HG03039 (cell line): ENCODE results near the gene FKBP5.
"Not testable (repeated sequence)": the region's sequence is repeated elsewhere in the genome, so short reads cannot be mapped to it uniquely, and the experiment has no call there.

Experiments used
- ATAC-seq: cut with Tn5 transposase; IDR thresholded peaks from one replicate; pipeline ENCODE4 v1.9.1; 2021; ENCODE audit warnings: mild to moderate bottlenecking, moderate library complexity; ENCODE audit not compliant: unreplicated experiment

FKBP5 gene

DNA sequence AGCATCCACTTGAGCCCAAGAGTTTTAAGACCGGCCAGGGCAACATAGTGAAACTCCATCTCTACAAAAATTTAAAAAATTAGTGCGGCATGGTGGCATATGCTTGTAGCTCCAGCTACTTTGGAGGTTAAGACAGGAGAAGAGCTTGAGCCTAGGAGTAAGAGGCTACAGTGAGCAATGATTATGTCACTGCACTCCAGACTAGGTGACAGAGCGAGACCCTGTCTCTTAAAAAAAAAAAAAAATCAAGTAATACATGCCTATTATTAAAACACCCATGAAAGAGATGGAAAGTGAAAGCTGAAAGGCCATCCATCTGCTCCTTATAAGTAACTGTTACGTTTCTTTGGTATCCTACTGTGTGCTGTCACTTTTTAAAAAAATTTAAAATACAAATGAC is 66.4 kb downstream of the FKBP5 start:
- no peak for ATAC-seq

DNA sequence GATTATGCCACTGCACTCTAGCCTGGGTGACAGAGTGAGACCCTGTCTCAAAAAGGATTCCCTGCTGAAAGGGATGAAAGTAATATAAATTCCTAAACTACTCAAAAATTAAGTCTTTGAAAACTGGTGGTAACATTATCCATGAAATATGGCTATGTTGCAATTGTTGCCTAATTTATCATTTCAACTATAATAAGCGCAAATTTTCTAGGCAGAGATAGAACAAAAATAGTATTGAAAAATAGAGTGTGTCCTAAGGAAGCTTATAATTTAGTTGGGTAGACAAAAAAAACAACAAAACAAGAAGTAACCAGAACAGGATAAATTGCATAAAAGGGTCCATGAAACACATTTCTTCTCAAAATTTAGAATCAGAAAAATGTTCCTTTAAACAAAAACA is 68.0 kb downstream of the FKBP5 start:
- ATAC-seq, result no peak

DNA sequence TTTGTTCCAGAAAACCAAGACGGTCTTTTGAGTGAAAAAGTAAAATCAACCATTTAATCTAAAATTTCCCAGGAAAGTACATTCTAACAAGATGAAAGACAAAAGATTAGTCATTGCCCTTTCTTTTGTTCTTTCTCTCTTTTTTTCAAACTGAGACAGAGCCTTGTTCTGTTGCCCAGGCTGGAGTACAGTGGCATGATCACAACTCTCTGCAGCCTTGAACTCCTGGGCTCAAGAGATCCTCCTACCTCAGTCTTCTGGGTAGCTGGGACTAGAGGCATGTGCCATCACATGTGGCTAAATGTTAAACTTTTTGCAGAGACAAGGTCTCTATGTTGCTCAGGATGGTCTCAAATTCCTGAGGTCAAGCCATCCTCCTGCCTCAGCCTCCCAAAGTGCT is 75.0 kb downstream of the FKBP5 start:
- ATAC-seq, result no peak

DNA sequence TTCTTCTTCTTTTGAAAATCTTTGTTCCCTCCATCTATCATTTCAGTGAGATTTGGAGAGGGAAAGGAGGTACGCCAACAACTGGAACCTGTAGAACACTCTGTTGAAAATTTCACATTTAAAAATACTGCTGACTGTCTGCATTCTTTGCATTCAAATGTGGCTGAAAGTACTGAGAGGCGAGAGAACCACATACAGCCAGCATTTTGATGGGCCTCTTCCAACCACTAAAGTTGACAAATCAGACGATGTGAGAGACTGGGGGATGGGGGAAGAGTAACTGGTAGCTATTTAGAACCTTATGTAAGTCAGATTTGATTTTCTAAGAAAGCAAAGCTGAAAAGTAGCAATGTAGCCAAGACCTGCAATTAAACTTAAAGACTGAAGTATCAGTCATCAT is 77.5 kb downstream of the FKBP5 start:
- no peak for ATAC-seq

DNA sequence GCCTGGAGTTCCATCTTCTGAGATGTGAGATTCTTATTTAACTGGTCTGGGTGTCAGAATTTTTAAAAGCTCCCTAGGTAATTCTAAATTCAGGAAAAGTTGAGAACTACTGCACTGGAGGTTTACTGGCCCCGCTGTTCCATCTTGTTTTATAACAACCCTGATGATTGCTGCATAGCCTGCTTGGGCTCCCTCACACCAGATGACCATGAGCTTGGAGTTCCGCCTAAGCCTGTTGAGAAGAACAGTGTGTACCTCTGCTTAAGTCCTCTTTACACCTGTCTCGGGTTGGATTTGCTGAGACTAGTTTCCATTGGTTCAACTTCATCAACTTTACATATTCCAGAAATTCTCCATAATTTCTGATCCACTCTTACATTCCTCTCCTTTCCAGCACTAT is 77.9 kb downstream of the FKBP5 start:
- ATAC-seq, result no peak

DNA sequence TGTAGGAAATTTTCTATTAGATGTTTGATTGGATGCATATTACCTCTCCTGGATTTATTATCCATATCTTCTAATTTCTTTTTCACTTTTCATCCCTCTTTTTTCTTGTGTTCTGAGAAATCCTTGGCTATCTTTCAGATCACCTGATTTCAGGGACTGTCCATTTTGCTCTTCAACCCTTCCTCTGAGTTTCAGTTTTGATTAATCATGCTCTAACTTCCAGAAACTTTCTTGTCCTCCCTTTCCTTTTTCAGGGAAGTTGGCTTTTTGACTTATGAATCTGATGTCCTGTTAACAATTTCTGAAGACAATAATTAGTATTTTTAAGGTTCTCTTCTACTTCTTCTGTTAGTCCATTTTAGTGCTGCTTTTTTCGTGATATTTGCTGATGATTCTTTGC is 79.1 kb downstream of the FKBP5 start:
- ATAC-seq, result no peak

DNA sequence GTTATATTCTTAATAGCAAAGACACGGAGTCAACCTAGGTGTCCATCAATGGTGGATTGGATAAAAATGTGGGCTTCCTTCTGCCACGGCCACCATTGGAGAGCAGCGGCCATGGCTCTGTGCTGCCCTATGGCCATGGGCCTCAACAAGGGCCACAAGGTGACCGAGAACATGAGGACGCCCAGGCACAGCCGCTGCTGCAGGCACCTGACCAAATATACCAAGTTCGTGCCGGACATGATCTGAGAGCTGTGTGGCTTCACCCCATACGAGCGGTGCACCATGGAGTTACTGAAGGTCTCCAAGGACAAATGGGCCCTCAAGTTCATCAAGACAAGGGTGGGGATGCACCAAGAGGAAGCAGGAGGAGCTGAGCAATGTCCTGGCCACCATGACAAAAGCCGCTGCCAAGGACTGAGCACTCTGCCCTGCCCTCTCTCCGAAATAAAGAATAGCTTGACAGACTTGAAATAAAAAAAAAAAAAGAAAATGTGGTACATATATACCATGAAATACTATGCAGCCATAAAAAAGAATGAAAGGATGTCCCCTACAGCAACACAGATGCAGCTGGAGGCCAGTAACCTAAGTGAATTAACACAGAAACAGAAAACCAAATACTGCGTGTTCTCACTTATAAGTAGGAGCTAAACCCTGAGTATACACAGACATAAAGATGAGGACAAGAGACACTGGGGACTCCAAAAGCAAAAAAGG is 81.0 kb downstream of the FKBP5 start:
- no peak for ATAC-seq

DNA sequence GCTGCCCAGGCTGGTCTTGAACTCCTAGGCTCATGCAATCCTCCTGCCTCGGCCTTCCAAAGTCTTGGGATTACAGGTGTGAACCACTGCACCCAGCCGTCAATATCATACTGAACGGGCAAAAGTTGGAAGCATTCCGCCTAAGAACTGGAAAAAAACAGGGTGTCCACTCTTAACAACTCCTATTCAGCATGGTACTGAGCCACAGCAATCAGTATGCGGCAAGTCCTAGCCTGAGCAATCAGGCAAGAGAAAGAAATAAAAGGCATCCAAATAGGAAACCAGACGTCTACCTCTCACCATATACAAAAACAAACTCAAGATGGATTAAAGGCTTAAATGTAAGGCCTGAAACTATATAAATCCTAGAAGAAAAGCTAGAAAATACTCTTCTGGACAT is 83.1 kb downstream of the FKBP5 start:
- ATAC-seq, result no peak

DNA sequence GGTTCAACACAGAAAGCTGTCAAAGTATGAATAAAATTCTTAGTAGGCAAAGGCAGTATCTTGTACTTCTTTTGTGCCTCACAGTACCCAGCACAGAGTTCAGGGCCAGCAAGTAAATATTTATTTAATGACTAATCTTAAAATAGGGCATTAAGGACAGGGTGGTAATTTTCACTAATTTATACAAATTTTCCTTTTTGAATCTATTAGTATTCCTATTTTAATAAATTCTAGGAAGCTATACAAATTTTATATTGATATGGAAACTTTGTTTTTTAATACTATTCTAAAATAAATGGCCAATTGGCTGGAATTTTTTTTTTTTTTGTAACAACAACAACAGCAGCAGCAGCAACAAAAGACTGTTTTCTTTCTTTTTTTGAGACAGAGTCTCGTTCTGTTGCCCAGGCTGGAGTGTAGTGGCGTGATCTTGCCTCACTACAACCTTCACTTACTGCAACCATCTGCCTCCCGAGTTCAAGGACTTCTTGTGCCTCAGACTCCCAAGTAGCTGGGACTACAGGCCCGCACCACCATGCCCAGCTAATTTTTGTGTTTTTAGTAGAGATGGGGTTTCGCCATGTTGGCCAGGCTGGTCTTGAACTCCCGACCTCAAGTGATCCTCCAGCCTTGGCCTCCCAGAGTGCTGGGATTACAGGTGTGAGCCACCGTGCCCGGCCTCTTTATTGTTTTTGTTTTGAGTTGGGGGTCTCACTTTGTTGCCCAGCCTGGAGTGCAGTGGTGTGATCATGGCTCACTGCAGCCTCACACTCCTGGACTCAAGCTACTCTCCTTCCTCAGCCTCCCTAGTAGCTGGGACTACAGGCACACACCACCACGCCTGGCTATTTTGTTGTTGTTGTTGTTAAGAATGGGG is 85.2 kb downstream of the FKBP5 start:
- ATAC-seq, result no peak

DNA sequence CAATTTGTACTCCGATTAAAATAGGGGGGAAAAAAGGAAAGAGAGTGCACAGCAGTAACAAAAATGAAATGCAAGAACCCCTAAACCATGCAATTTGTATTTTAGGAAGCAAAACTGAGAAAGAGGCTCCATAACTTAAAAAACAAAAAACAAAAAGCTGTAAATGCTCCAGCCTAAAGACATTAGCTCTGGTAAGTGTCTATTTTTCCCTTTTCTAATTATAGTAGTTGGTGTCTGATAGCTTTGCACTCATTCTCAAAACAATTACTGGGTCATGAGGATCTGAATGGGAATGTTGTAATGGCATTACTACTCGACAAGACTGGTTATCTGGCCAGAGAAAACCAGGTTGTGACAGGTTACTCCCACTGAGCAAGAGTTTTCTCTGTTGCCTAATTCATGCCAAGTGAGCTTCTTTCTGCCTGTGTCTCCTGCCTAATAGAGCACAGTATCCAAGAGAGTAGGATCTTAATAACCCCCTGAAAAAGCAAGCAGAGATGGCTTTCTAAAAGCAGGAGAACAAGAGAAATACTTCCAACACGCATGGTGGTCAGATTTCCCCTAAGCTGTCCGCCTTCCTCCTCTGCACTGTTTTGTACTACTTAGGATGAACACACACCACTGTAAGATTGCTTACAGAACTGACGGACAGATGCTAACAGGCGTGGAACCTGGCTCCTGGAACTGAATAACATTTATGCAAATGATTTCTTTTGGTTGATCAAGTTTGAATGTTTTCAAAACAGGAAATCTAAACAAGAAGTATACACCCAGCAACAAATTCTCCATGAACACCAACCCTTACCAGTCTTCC is 86.4 kb downstream of the FKBP5 start:
- no peak for ATAC-seq

DNA sequence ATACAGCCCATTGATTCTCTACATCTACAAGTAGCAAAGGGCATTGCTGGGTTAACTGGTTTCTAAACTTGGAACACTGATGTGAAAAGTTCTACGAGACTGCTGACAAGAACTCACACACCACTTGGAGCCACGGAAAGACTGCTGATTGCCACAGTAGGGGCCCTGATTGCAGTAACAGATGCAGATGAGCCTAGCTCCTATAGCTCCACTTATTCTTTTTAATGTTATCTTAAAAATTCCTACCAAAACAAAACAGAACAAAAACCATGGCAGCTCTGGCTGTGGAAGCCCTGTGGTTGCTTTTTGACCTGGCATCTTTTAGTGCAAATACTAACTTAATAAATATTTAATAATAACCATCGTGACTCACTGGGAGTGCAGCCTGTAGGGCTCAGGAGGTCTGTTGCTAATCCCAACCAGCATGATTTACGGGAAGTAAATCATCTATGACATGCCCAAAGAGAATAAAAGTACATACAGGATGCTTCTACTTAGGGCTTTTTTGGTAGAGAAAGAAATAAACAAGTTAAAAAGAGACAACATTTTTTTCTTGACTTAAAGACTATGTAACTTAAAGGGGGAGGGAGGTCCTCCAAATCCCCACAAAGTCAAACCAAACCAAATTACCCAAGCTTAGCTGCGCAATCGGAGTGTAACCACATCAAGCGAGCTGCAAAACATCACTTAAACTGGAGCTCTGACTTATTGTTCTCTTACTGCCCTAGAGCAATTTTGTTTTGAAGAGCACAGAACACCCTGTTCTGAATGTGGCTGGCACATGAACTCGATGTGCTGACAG is 87.2 kb downstream of the FKBP5 start:
- ATAC-seq, result no peak

DNA sequence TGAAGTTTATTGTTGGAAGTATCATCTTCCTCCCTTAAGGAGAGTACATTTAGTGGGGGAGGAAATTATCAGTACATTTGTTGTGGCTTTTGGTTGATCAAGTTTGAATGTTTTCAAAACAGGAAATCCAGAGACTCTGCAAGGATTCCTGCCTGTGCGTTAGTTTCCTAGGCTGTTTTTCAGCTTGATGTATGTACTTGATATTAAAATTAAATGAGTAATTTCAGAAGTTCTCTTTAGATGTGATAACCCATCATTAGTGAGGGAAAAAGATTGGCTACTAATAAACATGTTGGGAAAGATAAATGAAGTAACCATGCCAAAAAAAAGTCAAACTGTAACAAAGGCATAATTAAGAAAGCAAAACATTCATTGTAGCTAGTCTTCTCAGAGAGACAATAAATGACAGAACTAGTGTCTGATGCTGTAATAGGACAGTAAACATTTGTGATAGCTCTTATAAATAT is 88.0 kb downstream of the FKBP5 start:
- ATAC-seq, result no peak

DNA sequence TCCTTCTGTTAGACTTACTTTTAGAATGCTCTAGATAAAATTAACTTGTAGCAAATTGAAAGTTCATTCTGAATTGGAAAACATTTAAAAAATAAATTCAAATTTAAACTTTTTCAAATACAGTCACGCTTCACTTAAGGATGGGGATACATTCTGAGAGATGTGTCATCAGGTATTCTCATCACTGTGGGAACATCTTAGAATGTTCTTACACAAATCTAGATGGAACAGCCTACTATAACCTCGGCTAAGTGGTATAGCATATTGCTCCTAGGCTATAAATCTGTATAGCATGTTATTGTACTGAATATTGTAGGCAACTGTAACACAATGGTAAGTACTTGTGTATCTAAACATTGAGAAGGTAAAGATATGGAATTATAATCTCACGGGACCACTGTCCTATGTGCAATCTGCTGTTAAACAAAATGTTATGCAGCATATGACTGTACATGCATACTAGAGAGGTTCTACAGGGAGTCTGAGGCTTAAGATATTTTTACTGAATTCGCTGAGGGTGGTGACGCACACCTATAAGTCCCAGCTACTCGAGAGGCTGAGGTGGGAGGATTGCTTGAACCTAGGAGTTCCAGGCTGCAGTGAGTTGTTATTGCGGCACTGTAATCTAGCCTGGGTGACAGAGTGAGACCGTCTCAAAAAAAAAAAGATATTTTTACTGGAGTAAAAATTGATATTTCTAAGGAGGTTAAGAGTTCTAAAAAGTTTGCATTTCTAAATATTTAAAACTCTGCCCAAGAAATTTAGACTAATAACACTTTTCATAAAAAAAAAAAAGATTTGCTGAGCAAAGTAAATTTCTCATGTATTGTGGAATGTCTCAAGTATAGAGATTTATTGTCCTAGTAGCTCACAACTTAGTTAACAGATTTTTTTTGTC is 88.7 kb downstream of the FKBP5 start:
- no peak for ATAC-seq

DNA sequence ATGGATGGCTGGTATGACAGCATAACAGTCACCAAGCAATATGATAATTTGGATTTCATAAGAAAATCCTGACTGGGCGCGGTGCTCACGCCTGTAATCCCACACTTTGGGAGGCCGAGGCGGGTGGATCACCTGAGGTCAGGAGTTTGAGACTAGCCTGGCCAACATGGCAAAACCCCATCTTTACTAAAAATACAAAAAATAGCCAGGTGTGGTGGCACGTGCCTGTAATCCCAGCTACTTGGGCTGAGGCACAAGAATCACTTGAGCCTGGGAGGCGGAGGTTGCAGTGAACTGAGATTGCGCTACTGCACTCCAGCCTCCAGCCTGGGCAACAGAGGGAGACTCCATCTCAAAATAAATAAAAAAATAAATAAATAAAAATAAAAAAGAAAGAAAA is 90.1 kb downstream of the FKBP5 start:
- ATAC-seq, result not testable (repeated sequence)

DNA sequence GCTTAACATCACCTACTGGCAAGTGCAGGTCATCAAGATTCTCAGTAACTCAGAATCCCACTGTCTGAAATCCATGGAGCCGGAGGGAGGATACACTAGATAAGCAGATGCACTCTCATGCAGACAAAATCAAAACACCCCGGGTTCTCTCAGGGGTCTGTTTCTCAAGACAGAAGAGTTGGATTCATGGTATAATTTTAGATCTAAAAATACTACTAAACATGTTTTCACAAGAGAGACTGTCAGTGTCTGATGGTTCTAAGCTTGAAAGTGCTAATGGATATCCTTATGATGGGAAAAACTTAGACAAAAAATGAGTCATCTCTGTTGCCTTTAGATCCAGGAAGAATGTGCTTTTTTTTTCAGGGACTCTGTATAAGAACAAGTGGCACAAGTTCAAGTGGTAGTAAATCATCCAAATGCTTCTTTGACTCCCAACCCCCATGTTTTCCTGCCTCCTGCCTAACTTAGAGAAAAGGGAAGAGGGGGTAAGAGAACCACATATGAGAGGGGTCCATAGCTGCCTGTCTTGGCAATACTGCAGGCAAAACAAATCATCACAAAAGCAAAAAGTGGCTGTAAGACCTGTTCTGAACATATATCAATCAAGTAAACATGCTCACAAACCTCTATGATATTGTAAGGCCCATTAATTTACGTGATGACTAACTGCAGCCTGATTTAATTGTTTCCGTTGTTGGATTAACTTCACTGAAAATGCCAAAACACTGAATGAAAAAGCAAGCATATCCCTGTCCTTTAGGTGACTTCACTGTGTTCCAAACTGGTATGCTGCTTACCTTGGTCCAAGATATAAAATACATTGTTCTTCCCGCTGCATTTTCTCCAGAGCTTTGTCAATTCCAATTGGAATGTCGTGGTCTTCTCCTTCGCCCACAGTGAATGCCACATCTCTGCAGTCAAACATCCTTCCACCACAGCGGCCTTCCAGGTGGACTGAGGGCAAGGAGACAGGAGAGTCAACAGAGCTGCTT is 92.0 kb downstream of the FKBP5 start:
- ATAC-seq, result no peak

DNA sequence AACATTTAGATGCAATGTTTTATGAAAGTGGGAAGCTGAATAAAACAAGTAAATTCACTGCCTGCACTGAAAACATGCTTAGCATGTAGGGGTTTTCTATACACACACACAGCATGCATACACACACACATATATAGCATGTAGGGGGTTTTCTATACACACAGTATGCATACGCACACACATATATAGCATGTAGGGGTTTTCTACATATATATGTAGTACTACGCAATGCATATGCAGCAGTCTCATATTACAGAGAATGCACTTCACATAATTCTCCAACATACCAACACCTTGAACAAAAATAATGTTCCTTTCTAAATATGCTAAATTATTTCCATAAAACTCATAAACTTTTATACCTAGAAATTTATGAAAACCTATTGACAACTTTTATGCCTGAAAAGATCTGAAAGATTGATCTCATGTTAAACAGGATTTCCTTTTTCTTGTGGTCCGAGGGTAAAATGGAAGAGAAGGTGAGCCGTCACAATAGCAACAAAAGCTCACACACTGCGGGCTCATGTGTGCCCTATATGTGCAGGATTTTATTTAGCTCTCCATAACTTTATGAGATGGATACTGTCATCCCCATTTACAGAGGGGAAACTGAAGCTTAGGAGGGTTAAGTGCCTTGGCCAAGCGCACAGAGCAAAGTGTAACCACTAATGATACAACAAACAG is 94.1 kb downstream of the FKBP5 start:
- ATAC-seq, result no peak

DNA sequence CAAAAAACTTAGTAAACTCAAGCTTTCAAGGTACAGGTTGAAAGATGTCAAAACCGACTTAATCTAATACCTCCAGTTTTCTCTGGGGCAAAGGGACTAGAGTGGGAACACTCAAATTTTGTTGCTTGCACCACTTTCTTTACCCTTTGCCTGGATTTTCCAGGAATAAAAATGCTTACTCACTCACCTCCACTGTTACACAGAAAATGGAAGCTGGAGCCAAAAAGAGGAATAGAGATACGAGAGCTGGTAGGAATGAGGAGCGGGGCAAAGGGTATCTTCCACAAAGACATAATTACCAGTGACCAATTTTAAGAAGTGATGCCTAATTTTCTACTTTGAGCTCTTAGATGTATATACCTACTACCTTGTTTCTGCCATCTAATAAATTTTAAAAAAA is 96.5 kb downstream of the FKBP5 start:
- ATAC-seq, result no peak

DNA sequence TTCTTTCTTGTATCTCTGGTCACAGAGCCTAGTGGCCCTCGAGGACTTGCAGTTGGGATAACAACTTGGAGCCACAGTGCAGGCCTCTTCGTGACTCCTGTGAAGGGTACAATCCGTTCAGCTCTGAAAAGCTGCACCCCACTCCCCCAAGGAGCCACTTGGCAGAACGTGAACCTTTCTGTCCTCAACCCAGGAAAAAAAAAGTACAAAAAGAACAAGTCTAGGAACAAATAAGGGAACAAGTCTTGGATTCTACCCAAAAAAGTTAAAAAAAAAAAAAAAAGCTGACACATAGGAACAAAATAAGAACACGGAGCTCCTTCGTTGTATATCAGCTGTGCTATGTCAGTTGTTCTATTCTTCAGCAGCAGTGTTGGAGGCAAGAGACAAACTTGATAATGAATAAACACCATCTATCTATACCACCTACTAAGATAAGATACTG is 98.1 kb downstream of the FKBP5 start:
- ATAC-seq, result no peak
